Measurements from ENCODE around the gene ZNF275.

DNA sequence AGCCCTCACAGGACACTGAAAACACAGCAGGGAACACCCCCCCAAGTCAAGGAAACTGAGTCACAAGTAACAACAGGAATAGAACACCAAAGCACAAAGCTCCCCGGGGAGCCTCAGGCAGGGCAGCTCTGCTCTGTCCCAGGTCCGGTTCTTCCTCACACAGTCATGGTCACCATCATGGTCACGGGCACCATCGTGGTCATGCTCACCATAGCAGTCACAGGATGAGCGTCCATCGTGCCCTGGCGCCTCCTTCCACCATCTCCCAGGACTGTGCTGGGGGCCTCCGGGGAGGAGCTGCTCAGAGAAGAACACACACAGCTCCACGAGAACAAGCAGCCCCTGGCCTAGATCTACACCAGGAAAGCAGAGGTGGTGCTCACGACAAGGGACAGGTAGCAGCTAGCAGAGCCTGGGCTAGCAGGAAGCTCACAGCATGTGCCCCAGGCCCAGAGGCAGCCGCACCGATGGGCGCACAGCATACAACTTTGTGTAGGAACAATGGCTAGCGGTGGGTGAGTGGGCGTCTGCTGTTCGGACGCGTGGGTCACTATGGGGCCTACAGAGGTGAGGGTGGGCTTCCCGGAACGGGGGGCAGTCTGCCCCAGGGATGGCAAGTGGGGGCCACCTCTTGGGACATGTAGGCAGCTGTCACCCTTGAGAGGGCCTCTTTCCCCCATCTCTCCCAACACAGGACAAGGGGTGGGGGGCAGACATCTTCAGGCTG, 15.8 kb upstream of the ZNF275 start:
- TF ChIP-seq, protein P1, sequence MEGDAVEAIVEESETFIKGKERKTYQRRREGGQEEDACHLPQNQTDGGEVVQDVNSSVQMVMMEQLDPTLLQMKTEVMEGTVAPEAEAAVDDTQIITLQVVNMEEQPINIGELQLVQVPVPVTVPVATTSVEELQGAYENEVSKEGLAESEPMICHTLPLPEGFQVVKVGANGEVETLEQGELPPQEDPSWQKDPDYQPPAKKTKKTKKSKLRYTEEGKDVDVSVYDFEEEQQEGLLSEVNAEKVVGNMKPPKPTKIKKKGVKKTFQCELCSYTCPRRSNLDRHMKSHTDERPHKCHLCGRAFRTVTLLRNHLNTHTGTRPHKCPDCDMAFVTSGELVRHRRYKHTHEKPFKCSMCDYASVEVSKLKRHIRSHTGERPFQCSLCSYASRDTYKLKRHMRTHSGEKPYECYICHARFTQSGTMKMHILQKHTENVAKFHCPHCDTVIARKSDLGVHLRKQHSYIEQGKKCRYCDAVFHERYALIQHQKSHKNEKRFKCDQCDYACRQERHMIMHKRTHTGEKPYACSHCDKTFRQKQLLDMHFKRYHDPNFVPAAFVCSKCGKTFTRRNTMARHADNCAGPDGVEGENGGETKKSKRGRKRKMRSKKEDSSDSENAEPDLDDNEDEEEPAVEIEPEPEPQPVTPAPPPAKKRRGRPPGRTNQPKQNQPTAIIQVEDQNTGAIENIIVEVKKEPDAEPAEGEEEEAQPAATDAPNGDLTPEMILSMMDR (IDR thresholded peaks at IDR 0.05): no peak
- TF ChIP-seq POLR2A (IDR thresholded peaks at IDR 0.05): no peak
- TF ChIP-seq POLR2AphosphoS5 (IDR thresholded peaks at IDR 0.05; ENCODE audit: insufficient read depth in 1 of 2, low read depth in 1 of 2): no peak
